Upper lobe of left lung (tissue), 6 donors: ENCODE data around the gene GIT2. TPM values are rescaled to one million over a fixed set of nuclear protein-coding genes. Genes with fewer than 3 reads are reported as not detected.

Experiments
- ATAC-seq, 2 donors: fragments of 200-7000 bp; cut with Tn5 transposase; one replicate each; pipeline ENCODE4 v1.9.1; 2022; ENCODE audit warnings: mild to moderate bottlenecking in 2 of 2, moderate library complexity in 2 of 2; ENCODE audit not compliant: low FRiP score in 2 of 2
- DNase-seq, 2 donors: peaks; one replicate each; pipeline ENCODE4 v3.0.0-alpha.2; 2019 to 2020
- H3K27ac ChIP-seq, 4 donors: fragments of 200-600 bp; sonication (generic); one replicate each; pipeline ENCODE4 v1.5.1; 2016 to 2019
- H3K27me3 ChIP-seq, 4 donors: fragments of 200-600 bp; sonication (generic); one replicate each; pipeline ENCODE4 v1.5.1; 2017 to 2019
- H3K36me3 ChIP-seq, 4 donors: fragments of 200-600 bp; sonication (generic); one replicate each; pipeline ENCODE4 v1.5.1; 2016 to 2019
- H3K4me1 ChIP-seq, 4 donors: fragments of 200-600 bp; sonication (generic); one replicate each; pipeline ENCODE4 v1.5.1; 2018 to 2019
- H3K4me3 ChIP-seq, 4 donors: fragments of 200-600 bp; sonication (generic); one replicate each; pipeline ENCODE4 v1.5.1; 2017 to 2019; ENCODE audit warnings: mild to moderate bottlenecking in 2 of 4, moderate library complexity in 1 of 4
- H3K9me3 ChIP-seq, 4 donors: fragments of 200-600 bp; sonication (generic); one replicate each; pipeline ENCODE4 v1.5.1; 2018 to 2019
- EP300 ChIP-seq, 4 donors: sonication (generic); formaldehyde crosslinking; IDR thresholded peaks; one replicate each; pipeline ENCODE4 v1.5.1; 2017; ENCODE audit warnings: antibody characterized with exemption in 4 of 4, control low read depth in 2 of 4
- POLR2A ChIP-seq, 4 donors: fragments of 450-650 bp; IDR thresholded peaks; one replicate each; pipeline ENCODE4 v1.5.1; 2016 to 2017; ENCODE audit warnings: antibody characterized with exemption in 4 of 4, mild to moderate bottlenecking in 2 of 4
- POLR2AphosphoS5 ChIP-seq, 2 donors: sonication (generic); formaldehyde crosslinking; IDR thresholded peaks; one replicate each; pipeline ENCODE4 v1.5.1; 2017; ENCODE audit warnings: antibody characterized with exemption in 2 of 2
- WGBS, 2 donors: methylation state at CpG; one replicate each; pipeline ENCODE4 v1.1.5; 2017 to 2018; 5-methylcytosine and 5-hydroxymethylcytosine counted together
- total RNA-seq, 6 donors: library from RNA; depleted of rRNA in 4 of 6; stranded (reverse); fragments of >200 nt in 4 of 6; gene quantifications; one replicate each; pipeline versions ENCODE4 v1.1.0 to v1.2.1, GENCODE V29; 2016 to 2021
- TF ChIP-seq, protein P1 (sequence below), 6 experiments: fragments of 450-650 bp in 4 of 6; fragments of 200-600 bp in 2 of 6; sonication (generic) in 2 of 6; IDR thresholded peaks; one replicate each; pipeline ENCODE4 v1.5.1; 2016 to 2019; ENCODE audit warnings: antibody characterized with exemption in 6 of 6
- donor health status: DM: no; HTN: no; CAD: no; lungs with moderate emphysema.
- donor health status: DM: no; HTN: yes; CAD: no; lungs with severe emphysema.

The GIT2 gene
- total RNA-seq, 6 donors from 2014 or later = 45.1 to 89.1 (median 55.3) TPM

DNA sequence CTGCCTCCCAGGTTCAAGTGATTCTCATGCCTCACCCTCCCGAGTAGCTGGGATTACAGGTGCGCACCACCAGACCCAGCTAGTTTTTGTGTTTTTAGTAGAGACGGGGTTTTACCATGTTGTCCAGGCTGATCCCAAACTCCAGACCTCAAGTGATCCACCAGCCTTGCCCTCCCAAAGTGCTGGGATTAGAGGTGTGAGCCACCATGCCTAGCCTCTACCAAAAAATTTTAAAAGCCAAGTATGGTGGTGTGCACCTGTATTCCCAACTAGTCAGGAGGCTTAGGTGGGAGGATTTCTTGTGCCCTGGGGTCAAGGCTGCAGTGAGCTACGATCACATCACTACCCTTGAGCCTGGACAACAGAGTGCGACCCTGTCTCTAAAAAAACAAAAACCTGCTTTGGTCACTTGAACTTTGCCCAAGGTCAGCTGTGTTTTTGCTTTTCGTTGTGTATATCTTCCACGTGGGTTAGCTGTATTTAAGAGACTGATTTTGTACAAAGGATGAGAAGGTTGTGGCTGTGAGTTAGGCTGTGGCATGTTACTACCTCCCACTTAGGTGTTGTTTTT is 39.5 kb upstream of the GIT2 start:
- no peaks in the 10 kb centered on the region for H3K27me3 ChIP-seq
- no peaks in the 10 kb centered on the region for H3K9me3 ChIP-seq
- peaks cover 16 to 32% (median 23%) of the 10 kb centered on the region in 4 donors for H3K4me1 ChIP-seq
- TF ChIP-seq EP300 (IDR thresholded peaks at IDR 0.05) (no peak), POLR2AphosphoS5 (IDR thresholded peaks at IDR 0.05) (no peak), POLR2A (IDR thresholded peaks at IDR 0.05) (no peak)
- TF ChIP-seq, protein P1, sequence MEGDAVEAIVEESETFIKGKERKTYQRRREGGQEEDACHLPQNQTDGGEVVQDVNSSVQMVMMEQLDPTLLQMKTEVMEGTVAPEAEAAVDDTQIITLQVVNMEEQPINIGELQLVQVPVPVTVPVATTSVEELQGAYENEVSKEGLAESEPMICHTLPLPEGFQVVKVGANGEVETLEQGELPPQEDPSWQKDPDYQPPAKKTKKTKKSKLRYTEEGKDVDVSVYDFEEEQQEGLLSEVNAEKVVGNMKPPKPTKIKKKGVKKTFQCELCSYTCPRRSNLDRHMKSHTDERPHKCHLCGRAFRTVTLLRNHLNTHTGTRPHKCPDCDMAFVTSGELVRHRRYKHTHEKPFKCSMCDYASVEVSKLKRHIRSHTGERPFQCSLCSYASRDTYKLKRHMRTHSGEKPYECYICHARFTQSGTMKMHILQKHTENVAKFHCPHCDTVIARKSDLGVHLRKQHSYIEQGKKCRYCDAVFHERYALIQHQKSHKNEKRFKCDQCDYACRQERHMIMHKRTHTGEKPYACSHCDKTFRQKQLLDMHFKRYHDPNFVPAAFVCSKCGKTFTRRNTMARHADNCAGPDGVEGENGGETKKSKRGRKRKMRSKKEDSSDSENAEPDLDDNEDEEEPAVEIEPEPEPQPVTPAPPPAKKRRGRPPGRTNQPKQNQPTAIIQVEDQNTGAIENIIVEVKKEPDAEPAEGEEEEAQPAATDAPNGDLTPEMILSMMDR (IDR thresholded peaks at IDR 0.05) = no peak
- 85 to 92% methylated on average over 7 of the region's 7 CpGs for WGBS, 2 donors
- no peak overlapping the region for H3K27ac ChIP-seq
- peaks cover 15 to 75% (median 48%) of the 10 kb centered on the region in 4 donors for H3K36me3 ChIP-seq
- ATAC-seq (no peak), DNase-seq (no peak)
- H3K4me3 ChIP-seq = no peak overlapping the region

DNA sequence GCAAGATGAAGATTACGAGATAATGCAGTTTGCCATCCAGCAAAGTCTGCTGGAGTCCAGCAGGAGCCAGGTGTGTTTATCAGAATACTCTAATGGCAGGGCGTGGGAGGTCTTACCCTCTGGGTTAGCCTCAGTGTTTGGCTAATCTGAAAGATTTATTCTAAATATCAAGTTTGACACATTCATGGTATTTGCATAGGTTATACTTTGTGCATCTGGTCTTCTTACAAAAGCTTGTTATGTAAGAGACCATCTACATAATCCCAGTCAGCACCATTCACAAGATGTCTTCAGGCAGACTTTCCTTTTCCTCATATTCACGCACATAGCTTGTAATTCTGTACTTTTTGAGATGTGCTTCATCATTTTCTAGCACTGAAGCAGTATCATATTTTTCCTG is 37.7 kb upstream of the GIT2 start:
- no peak overlapping the region for H3K4me3 ChIP-seq
- H3K9me3 ChIP-seq = no peaks in the 10 kb centered on the region
- TF ChIP-seq POLR2A (IDR thresholded peaks at IDR 0.05) (no peak), POLR2AphosphoS5 (IDR thresholded peaks at IDR 0.05) (no peak), EP300 (IDR thresholded peaks at IDR 0.05) (no peak)
- TF ChIP-seq, protein P1 (IDR thresholded peaks at IDR 0.05) = no peak
- H3K36me3 ChIP-seq = peaks cover 15 to 93% (median 63%) of the 10 kb centered on the region in 4 donors
- ATAC-seq (no peak), DNase-seq (no peak)
- peaks cover 0 to 15% (median 7%) of the 10 kb centered on the region in 4 donors for H3K4me1 ChIP-seq
- H3K27me3 ChIP-seq = no peaks in the 10 kb centered on the region
- 99 to 100% methylated on average over 3 of the region's 3 CpGs for WGBS, 2 donors
- no peak overlapping the region for H3K27ac ChIP-seq

- TF ChIP-seq POLR2AphosphoS5 (IDR thresholded peaks at IDR 0.05) (no peak), EP300 (IDR thresholded peaks at IDR 0.05) (no peak), POLR2A (IDR thresholded peaks at IDR 0.05) (no peak)
- TF ChIP-seq, protein P1 (IDR thresholded peaks at IDR 0.05) = no peak
- Histone ChIP-seq H3K4me3 (no peak overlapping the region), H3K27me3 (no peaks in the 10 kb centered on the region), H3K36me3 (peaks cover 12 to 96% (median 54%) of the 10 kb centered on the region in 4 donors), H3K4me1 (peaks cover 0 to 5% (median 0%) of the 10 kb centered on the region in 4 donors), H3K27ac (no peak overlapping the region), H3K9me3 (no peaks in the 10 kb centered on the region)
- no peak for DNase-seq
- 67 to 85% methylated on average over 2 of the region's 2 CpGs for WGBS, 2 donors
- ATAC-seq = no peak
Observed at GRCh38 chr12:110029290-110029815, 33.2 kb upstream of the GIT2 start.

DNA sequence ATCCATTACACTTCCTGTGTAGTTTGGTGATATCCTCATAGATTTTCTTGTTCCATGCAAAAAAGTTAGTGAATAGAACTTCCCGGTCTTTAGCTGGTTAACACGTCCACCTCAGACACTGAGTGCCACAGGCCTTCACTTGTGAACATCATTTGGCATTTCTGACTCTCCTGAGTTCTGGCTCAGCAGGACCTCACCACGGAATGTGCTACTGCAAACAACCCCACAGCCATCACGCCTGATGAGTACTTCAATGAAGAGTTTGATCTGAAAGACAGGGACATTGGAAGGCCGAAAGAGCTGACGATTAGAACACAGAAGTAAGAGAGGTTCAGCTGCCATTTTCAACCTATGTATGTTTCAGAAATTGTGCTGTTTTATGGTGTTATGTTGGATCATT is 32.2 kb upstream of the GIT2 start:
- Histone ChIP-seq H3K27ac (no peak overlapping the region), H3K27me3 (no peaks in the 10 kb centered on the region), H3K9me3 (no peaks in the 10 kb centered on the region), H3K4me3 (no peak overlapping the region), H3K36me3 (peaks cover 4 to 94% (median 52%) of the 10 kb centered on the region in 4 donors), H3K4me1 (peaks cover 0 to 13% (median 4%) of the 10 kb centered on the region in 4 donors)
- 87 to 88% methylated on average over 6 of the region's 6 CpGs for WGBS, 2 donors
- TF ChIP-seq, protein P1 (IDR thresholded peaks at IDR 0.05) = no peak
- ATAC-seq = no peak
- no peak for DNase-seq

GRCh38 chr12:110024051-110024450 is 27.9 kb upstream of the GIT2 start:
- no peak for DNase-seq
- no peaks in the 10 kb centered on the region for H3K9me3 ChIP-seq
- no peak for TF ChIP-seq POLR2A (IDR thresholded peaks at IDR 0.05)
- WGBS, 2 donors = 78 to 88% methylated on average over 2 of the region's 2 CpGs
- H3K27ac ChIP-seq = peak overlapping the region in 1 of 4 donors; percentile 31
- H3K27me3 ChIP-seq = no peaks in the 10 kb centered on the region
- peaks cover 0 to 14% (median 6%) of the 10 kb centered on the region in 4 donors for H3K4me1 ChIP-seq
- no peak for ATAC-seq
- peaks cover 12 to 98% (median 65%) of the 10 kb centered on the region in 4 donors for H3K36me3 ChIP-seq
- no peak overlapping the region for H3K4me3 ChIP-seq
